Parathyroid adenoma (tissue), 2 donors: ENCODE results near the gene CEBPA.
A peak's percentile ranks its signal among the peaks of the same experiment; 100 is the strongest.
"Not testable (repeated sequence)": the region's sequence is repeated elsewhere in the genome, so short reads cannot be mapped to it uniquely, and the experiment has no call there.

Source experiments
- H2AFZ ChIP-seq: fragments of 300-600 bp; sonication (generic); one replicate; pipeline ENCODE4 v1.7.0; 2017; ENCODE audit warnings: antibody characterized with exemption, mild to moderate bottlenecking
- H3K27ac ChIP-seq: fragments of 300-600 bp; sonication (generic); one replicate; pipeline ENCODE4 v1.7.0; 2017
- H3K27me3 ChIP-seq: fragments of 300-600 bp; sonication (generic); one replicate; pipeline ENCODE4 v1.7.0; 2017; ENCODE audit warnings: low read length; ENCODE audit not compliant: control insufficient read depth, insufficient read depth
- H3K36me3 ChIP-seq: fragments of 300-600 bp; sonication (generic); one replicate; pipeline ENCODE4 v1.7.0; 2017; ENCODE audit warnings: low read length; ENCODE audit not compliant: control insufficient read depth, insufficient read depth
- H3K4me1 ChIP-seq: fragments of 300-600 bp; sonication (generic); one replicate; pipeline ENCODE4 v1.7.0; 2017; ENCODE audit warnings: control low read depth
- H3K4me2 ChIP-seq: fragments of 300-600 bp; sonication (generic); one replicate; pipeline ENCODE4 v1.7.0; 2017; ENCODE audit warnings: low read length
- H3K4me3 ChIP-seq: fragments of 300-600 bp; sonication (generic); one replicate; pipeline ENCODE4 v1.7.0; 2017; ENCODE audit warnings: low read depth, low read length
- H3K79me2 ChIP-seq: fragments of 300-600 bp; sonication (generic); one replicate; pipeline ENCODE4 v1.7.0; 2017; ENCODE audit warnings: control low read depth
- H3K9ac ChIP-seq: fragments of 300-600 bp; sonication (generic); one replicate; pipeline ENCODE4 v1.7.0; 2017; ENCODE audit warnings: mild to moderate bottlenecking
- H3K9me3 ChIP-seq: fragments of 300-600 bp; sonication (generic); one replicate; pipeline ENCODE4 v1.7.0; 2017; ENCODE audit warnings: low read length; ENCODE audit not compliant: control insufficient read depth
- CTCF ChIP-seq: fragments of 300-600 bp; sonication (generic); IDR thresholded peaks from one replicate; pipeline ENCODE4 v1.7.0; 2017; ENCODE audit warnings: antibody characterized with exemption, mild to moderate bottlenecking
- donor health status: primary hyperparathyroidism.

CEBPA gene

GRCh38 chr19:33295621-33296487, 6.5 kb downstream of the CEBPA start:
- Histone ChIP-seq H3K36me3 (no peaks in the 10 kb centered on the region), H3K4me2 (no peak overlapping the region), H3K27ac (peak overlapping the region; percentile 99), H3K4me1 (peaks cover 81% of the 10 kb centered on the region), H2AFZ (peak overlapping the region; percentile 17), H3K27me3 (no peaks in the 10 kb centered on the region), H3K9ac (no peak overlapping the region), H3K4me3 (no peak overlapping the region), H3K79me2 (peaks cover 17% of the 10 kb centered on the region), H3K9me3 (no peaks in the 10 kb centered on the region)
- no peak for TF ChIP-seq CTCF

GRCh38 chr19:33295046-33295445, 7.3 kb downstream of the CEBPA start:
- H3K9ac ChIP-seq, H2AFZ ChIP-seq, H3K4me2 ChIP-seq, H3K27me3 ChIP-seq, H3K4me3 ChIP-seq, H3K9me3 ChIP-seq, H3K36me3 ChIP-seq: not testable (repeated sequence)
- Histone ChIP-seq H3K4me1 (peaks cover 81% of the 10 kb centered on the region), H3K79me2 (peaks cover 12% of the 10 kb centered on the region), H3K27ac (peak overlapping the region; percentile 99)

- peak overlapping the region; percentile 99 for H3K27ac ChIP-seq
- peak; percentile 25 for TF ChIP-seq CTCF
- H3K4me1 ChIP-seq = peaks cover 76% of the 10 kb centered on the region
- no peaks in the 10 kb centered on the region for H3K27me3 ChIP-seq
- peak overlapping the region; percentile 31 for H3K9ac ChIP-seq
- no peaks in the 10 kb centered on the region for H3K9me3 ChIP-seq
- H2AFZ ChIP-seq = peak overlapping the region; percentile 88
- no peaks in the 10 kb centered on the region for H3K36me3 ChIP-seq
- H3K4me2 ChIP-seq = peak overlapping the region; percentile 71
- peak overlapping the region; percentile 46 for H3K4me3 ChIP-seq
- H3K79me2 ChIP-seq = peaks cover 12% of the 10 kb centered on the region
Measured at GRCh38 chr19:33294058-33294798, 8.1 kb downstream of the CEBPA start.

- Histone ChIP-seq H3K79me2 (peaks cover 10% of the 10 kb centered on the region), H3K4me2 (peak overlapping the region; percentile 71), H3K27me3 (no peaks in the 10 kb centered on the region), H3K4me3 (peak overlapping the region; percentile 46), H3K9me3 (no peaks in the 10 kb centered on the region), H2AFZ (peak overlapping the region; percentile 88), H3K9ac (peak overlapping the region; percentile 41), H3K27ac (peak overlapping the region; percentile 99), H3K4me1 (peaks cover 68% of the 10 kb centered on the region), H3K36me3 (no peaks in the 10 kb centered on the region)
- no peak for TF ChIP-seq CTCF
Measured at GRCh38 chr19:33293255-33294057, 8.9 kb downstream of the CEBPA start.
